ENCODE data around the gene CRK.

DNA sequence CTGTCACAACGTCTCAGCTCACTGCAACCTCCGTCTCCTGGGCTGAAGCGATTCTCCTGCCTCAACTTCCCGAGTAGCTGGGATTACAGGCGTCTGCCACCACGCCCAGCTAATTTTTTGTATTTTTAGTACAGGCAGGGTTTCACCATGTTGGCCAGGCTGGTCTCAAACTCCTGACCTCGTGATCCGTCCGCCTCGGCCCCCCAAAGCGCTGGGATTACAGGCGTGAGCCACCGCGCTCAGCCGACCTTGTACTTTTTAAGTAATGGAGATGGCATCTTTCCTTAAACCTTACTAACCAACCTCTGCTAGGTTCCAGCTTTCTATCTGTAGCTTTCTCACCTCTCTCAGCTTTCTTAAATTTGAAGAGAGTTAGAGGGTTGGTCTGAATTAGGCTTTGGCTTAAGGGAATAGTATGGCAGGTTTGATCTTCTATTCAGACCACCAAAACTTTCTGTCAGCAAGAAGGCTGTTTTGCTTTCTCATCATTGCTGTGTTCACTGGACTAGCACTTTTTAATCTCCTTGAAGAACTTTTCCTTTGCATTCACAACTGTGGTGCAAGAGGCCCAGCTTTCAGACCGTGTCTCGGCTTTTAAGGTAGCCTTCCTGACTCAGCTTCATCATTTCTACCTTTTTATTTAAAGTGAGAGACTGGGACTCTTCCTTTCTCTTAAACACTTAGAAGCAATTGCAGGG is 84.0 kb downstream of the CRK start:
- TF ChIP-seq, protein P1, sequence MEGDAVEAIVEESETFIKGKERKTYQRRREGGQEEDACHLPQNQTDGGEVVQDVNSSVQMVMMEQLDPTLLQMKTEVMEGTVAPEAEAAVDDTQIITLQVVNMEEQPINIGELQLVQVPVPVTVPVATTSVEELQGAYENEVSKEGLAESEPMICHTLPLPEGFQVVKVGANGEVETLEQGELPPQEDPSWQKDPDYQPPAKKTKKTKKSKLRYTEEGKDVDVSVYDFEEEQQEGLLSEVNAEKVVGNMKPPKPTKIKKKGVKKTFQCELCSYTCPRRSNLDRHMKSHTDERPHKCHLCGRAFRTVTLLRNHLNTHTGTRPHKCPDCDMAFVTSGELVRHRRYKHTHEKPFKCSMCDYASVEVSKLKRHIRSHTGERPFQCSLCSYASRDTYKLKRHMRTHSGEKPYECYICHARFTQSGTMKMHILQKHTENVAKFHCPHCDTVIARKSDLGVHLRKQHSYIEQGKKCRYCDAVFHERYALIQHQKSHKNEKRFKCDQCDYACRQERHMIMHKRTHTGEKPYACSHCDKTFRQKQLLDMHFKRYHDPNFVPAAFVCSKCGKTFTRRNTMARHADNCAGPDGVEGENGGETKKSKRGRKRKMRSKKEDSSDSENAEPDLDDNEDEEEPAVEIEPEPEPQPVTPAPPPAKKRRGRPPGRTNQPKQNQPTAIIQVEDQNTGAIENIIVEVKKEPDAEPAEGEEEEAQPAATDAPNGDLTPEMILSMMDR (IDR thresholded peaks at IDR 0.05) = no peak
- TF ChIP-seq POLR2A (IDR thresholded peaks at IDR 0.05) = no peak
- no peak for TF ChIP-seq EP300 (IDR thresholded peaks at IDR 0.05)
- no peak for TF ChIP-seq POLR2AphosphoS5 (IDR thresholded peaks at IDR 0.05)

Data from stomach (tissue), 4 donors.